Ascending aorta (tissue), 2 donors: ENCODE measurements around the gene MEI4. TPM values are rescaled to one million over a fixed set of nuclear protein-coding genes. Genes with fewer than 3 reads are reported as not detected.

Source experiments
- DNase-seq, 2 donors: peaks; one replicate each; pipeline ENCODE4 v3.0.0-alpha.2; 2019; ENCODE audit warnings: low spot score in 2 of 2
- H3K27ac ChIP-seq, 2 donors: fragments of 200-600 bp; sonication (generic); one replicate each; pipeline ENCODE4 v1.5.1; 2016 to 2017; ENCODE audit warnings: mild to moderate bottlenecking in 1 of 2
- H3K27me3 ChIP-seq: fragments of 200-600 bp; sonication (generic); one replicate; pipeline ENCODE4 v1.5.1; 2017
- H3K36me3 ChIP-seq, 2 donors: fragments of 200-600 bp; sonication (generic); one replicate each; pipeline ENCODE4 v1.5.1; 2016
- H3K4me1 ChIP-seq, 2 donors: fragments of 200-600 bp; sonication (generic); one replicate each; pipeline ENCODE4 v1.5.1; 2016 to 2017; ENCODE audit warnings: mild to moderate bottlenecking in 1 of 2
- H3K4me3 ChIP-seq, 2 donors: fragments of 200-600 bp; sonication (generic); one replicate each; pipeline ENCODE4 v1.5.1; 2016 to 2017; ENCODE audit warnings: mild to moderate bottlenecking in 1 of 2
- H3K9me3 ChIP-seq, 2 donors: fragments of 200-600 bp; sonication (generic); one replicate each; pipeline ENCODE4 v1.5.1; 2016
- CTCF ChIP-seq, 3 experiments: fragments of 200-600 bp in 2 of 3; fragments of 450-650 bp in 1 of 3; sonication (generic) in 2 of 3; IDR thresholded peaks; one replicate each; pipeline ENCODE4 v1.5.1; 2016 to 2019; ENCODE audit warnings: antibody characterized with exemption in 3 of 3, mild to moderate bottlenecking in 1 of 3, moderate library complexity in 1 of 3
- intact Hi-C: fragments of 100-400 bp; cut with DNase I; formaldehyde crosslinking; loops from one replicate; pipeline ENCODE4 v1.15.1; 2023
- total RNA-seq: library from RNA; depleted of rRNA; stranded (reverse); fragments of >200 nt; gene quantifications from one replicate; pipeline ENCODE4 v1.1.0, GENCODE V29; 2016

The MEI4 gene
- total RNA-seq, 1 donor from 2014 or later: not detected

DNA sequence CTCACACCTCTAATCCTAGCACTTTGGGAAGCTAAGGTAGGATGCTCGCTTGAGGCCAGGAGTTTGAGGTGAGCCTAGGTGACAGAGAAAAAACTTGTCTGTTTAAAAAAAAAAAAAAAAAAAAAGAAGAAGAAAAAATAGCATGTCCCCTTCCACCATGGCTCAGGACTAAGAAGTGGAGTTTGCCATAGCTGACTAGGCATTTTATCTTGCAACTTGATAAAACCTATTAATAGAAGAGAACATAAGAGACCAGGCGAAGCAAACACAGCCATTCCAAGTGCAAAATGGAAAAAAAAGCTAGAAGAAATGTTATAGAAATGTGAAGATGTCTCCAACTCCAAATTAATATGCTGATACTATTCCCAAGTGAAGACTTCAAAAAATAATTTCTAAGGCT lies 277.5 kb downstream of the MEI4 start:
- intact Hi-C loops: no loop called here
- peaks cover 0 to 4% of the 10 kb centered on the region in 2 donors for H3K4me1 ChIP-seq
- H3K4me3 ChIP-seq: no peak overlapping the region
- no peaks in the 10 kb centered on the region for H3K27me3 ChIP-seq
- H3K27ac ChIP-seq: no peak overlapping the region
- H3K36me3 ChIP-seq: no peaks in the 10 kb centered on the region
- H3K9me3 ChIP-seq: no peaks in the 10 kb centered on the region
- no peak for DNase-seq
- no peak for TF ChIP-seq CTCF (IDR thresholded peaks at IDR 0.05)

DNA sequence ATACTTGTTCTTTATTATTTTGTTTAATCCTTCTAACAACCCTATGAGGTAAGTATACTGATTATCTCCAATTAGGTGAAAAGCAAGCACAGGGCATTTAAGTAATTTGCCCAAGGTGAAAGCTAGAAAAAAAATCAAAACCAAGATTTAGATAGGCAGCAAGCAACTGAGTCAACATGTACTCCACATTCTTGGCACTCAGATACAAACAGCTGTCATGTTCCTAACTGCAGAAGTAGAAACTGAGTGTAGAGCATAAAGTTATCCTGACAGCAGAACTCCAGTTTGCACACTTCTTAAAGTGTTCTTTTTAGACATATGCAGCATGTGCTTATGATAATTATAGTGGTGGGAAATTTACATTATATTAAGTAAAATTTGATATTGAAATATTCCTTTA lies 278.1 kb downstream of the MEI4 start:
- no peak for TF ChIP-seq CTCF (IDR thresholded peaks at IDR 0.05)
- no peak for DNase-seq
- intact Hi-C loops: no loop called here

GRCh38 chr6:77962070-77962469 lies 309.2 kb downstream of the MEI4 start:
- H3K27me3 ChIP-seq: no peaks in the 10 kb centered on the region
- H3K9me3 ChIP-seq: peaks cover 13 to 14% of the 10 kb centered on the region in 2 donors
- no peak for TF ChIP-seq CTCF (IDR thresholded peaks at IDR 0.05)
- peaks cover 0 to 6% of the 10 kb centered on the region in 2 donors for H3K4me1 ChIP-seq
- no peak overlapping the region for H3K27ac ChIP-seq
- H3K36me3 ChIP-seq: no peaks in the 10 kb centered on the region
- intact Hi-C loops: no loop called here
- no peak for DNase-seq
- no peak overlapping the region for H3K4me3 ChIP-seq

More for the DNA sequence above, 278.1 kb downstream of the MEI4 start:
- H3K27ac ChIP-seq: no peak overlapping the region
- H3K36me3 ChIP-seq: no peaks in the 10 kb centered on the region
- H3K4me1 ChIP-seq: peaks cover 0 to 4% of the 10 kb centered on the region in 2 donors
- no peaks in the 10 kb centered on the region for H3K9me3 ChIP-seq
- no peaks in the 10 kb centered on the region for H3K27me3 ChIP-seq
- no peak overlapping the region for H3K4me3 ChIP-seq

DNA sequence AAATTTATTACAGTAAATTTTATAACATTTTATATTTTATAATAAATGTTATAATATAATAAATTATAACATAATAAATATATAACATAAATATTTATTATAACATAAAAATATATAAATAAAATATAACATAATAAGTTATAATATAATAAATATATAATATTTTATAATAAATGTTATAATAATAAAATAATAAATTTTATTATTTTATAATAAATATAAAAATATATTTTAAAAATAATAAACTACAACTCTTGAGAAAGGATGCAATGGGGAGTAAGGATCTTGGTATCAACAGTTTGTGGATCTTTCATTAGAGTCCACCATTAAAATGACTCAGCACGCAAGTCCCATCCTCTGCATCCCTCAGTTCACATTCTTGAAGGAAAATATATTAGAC lies 312.6 kb downstream of the MEI4 start:
- H3K27ac ChIP-seq: no peak overlapping the region
- no peaks in the 10 kb centered on the region for H3K27me3 ChIP-seq
- no peak for TF ChIP-seq CTCF (IDR thresholded peaks at IDR 0.05)
- no peak for DNase-seq
- H3K36me3 ChIP-seq: no peaks in the 10 kb centered on the region
- H3K4me3 ChIP-seq: no peak overlapping the region
- intact Hi-C loops: no loop called here
- peaks cover 13 to 14% of the 10 kb centered on the region in 2 donors for H3K9me3 ChIP-seq
- peaks cover 0 to 18% of the 10 kb centered on the region in 2 donors for H3K4me1 ChIP-seq

GRCh38 chr6:77972334-77972733 lies 319.5 kb downstream of the MEI4 start:
- intact Hi-C loops: no loop called here
- DNase-seq: no peak
- no peaks in the 10 kb centered on the region for H3K27me3 ChIP-seq
- no peak overlapping the region for H3K4me3 ChIP-seq
- no peak overlapping the region for H3K27ac ChIP-seq
- no peak for TF ChIP-seq CTCF (IDR thresholded peaks at IDR 0.05)
- H3K9me3 ChIP-seq: no peaks in the 10 kb centered on the region
- H3K36me3 ChIP-seq: no peaks in the 10 kb centered on the region
- H3K4me1 ChIP-seq: peaks cover 0 to 11% of the 10 kb centered on the region in 2 donors

Other genes starting within 250 kb of the MEI4 start
- 12.0 TPM for gene HTR1B, start 189.5 kb upstream of the MEI4 start, total RNA-seq